ENCODE results near the gene RABGAP1L. TPM values are rescaled to one million over a fixed set of nuclear protein-coding genes. Genes with fewer than 3 reads are reported as not detected.

The RABGAP1L gene
- total and polyA plus RNA-seq, 12 donors: 13.0 to 167 (median 109) TPM

- intact Hi-C loops (cut with DNase I): loop anchor here in 7 of 10 donors (5.0 to 10.0 kb wide), 8 partner anchors 57 to 795 kb away; partner anchors contain the start of gene RC3H1 (in 2 of the 7)
- 89 to 91% methylated on average over 4 of the region's 4 CpGs for WGBS, 2 donors
- Histone ChIP-seq H3K36me3 (peaks cover 0 to 42% (median 0%) of the 10 kb centered on the region in 9 donors), H3K27ac (no peak overlapping the region), H3K4me3 (no peak overlapping the region), H3K27me3 (no peaks in the 10 kb centered on the region), H3K4me1 (peaks cover 0 to 21% (median 8%) of the 10 kb centered on the region in 9 donors), H3K9me3 (peaks cover 0 to 9% (median 0%) of the 10 kb centered on the region in 11 donors)
- DNase-seq (no peak), ATAC-seq (no peak)
- no peak for TF ChIP-seq CTCF (IDR thresholded peaks at IDR 0.05)
These were observed 60.5 kb downstream of the RABGAP1L start for GRCh38 chr1:174219606-174220370.

GRCh38 chr1:174221681-174222080 is 62.4 kb downstream of the RABGAP1L start:
- H3K27ac ChIP-seq: no peak overlapping the region
- H3K4me3 ChIP-seq: no peak overlapping the region
- H3K27me3 ChIP-seq: no peaks in the 10 kb centered on the region
- intact Hi-C loops (cut with DNase I): no loop called here
- no peak for DNase-seq
- no peak for ATAC-seq
- H3K9me3 ChIP-seq: peaks cover 0 to 9% (median 0%) of the 10 kb centered on the region in 11 donors
- H3K4me1 ChIP-seq: peaks cover 0 to 19% (median 8%) of the 10 kb centered on the region in 9 donors
- TF ChIP-seq CTCF (IDR thresholded peaks at IDR 0.05): no peak
- 95% methylated on average over 2 of the region's 2 CpGs for WGBS, 2 donors
- peaks cover 0 to 52% (median 0%) of the 10 kb centered on the region in 9 donors for H3K36me3 ChIP-seq

GRCh38 chr1:174222166-174222949 is 63.0 kb downstream of the RABGAP1L start:
- intact Hi-C loops (cut with DNase I): no loop called here
- ATAC-seq (no peak), DNase-seq (no peak)
- Histone ChIP-seq H3K4me1 (peaks cover 0 to 12% (median 6%) of the 10 kb centered on the region in 9 donors), H3K36me3 (peaks cover 0 to 52% (median 0%) of the 10 kb centered on the region in 9 donors), H3K4me3 (no peak overlapping the region), H3K27me3 (no peaks in the 10 kb centered on the region), H3K27ac (no peak overlapping the region), H3K9me3 (peaks cover 0 to 9% (median 0%) of the 10 kb centered on the region in 11 donors)
- WGBS, 2 donors: 95 to 96% methylated on average over 4 of the region's 4 CpGs
- no peak for TF ChIP-seq CTCF (IDR thresholded peaks at IDR 0.05)

GRCh38 chr1:174224641-174225040 is 65.3 kb downstream of the RABGAP1L start:
- Histone ChIP-seq H3K36me3 (peaks cover 0 to 52% (median 0%) of the 10 kb centered on the region in 9 donors), H3K27ac (no peak overlapping the region), H3K4me1 (no peaks in the 10 kb centered on the region), H3K9me3 (peaks cover 0 to 9% (median 0%) of the 10 kb centered on the region in 11 donors), H3K27me3 (no peaks in the 10 kb centered on the region), H3K4me3 (no peak overlapping the region)
- no peak for DNase-seq
- intact Hi-C loops (cut with DNase I): no loop called here
- TF ChIP-seq CTCF (IDR thresholded peaks at IDR 0.05): no peak
- 88 to 91% methylated on average over 1 of the region's 1 CpG for WGBS, 2 donors
- ATAC-seq: no peak
